NCI-H187 (cell line): Measurements from ENCODE around the gene UBQLN3.

Source experiments
- DNase-seq, 2 experiments: peaks; one replicate each; lab custom pipeline; 2025; lab: John Stamatoyannopoulos, UW

Gene UBQLN3

DNA sequence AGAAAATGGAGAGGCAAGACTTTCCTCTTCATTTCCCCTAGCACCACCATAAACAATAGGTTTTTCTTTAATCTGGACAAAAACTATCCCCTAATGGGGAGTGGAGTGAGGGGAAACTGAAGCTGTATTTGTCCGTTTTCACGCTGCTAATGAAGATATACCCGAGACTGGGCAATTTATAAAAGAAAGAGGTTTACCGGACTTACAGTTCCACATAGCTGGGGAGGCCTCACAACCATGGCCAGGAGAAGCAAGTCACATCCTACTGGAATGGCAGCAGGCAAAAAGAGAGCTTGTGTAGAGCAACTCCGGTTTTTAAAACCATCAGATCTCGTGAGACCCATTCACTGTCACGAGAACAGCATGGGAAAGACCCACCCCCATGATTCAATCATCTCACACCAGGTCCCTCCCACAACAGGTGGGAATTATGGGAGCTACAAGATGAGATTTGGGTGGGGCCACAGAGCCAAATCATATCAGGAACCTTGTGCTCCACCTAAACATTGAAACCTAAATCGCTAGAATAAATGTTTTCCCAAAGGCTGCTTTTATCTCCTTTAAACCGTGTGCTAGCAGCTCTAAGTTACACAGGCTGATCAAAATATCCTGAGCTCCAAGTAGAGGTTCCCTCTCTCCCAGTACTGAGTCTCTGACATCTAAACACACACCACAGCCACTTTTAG is 4.3 kb downstream of the UBQLN3 start:
- no peak for DNase-seq

DNA sequence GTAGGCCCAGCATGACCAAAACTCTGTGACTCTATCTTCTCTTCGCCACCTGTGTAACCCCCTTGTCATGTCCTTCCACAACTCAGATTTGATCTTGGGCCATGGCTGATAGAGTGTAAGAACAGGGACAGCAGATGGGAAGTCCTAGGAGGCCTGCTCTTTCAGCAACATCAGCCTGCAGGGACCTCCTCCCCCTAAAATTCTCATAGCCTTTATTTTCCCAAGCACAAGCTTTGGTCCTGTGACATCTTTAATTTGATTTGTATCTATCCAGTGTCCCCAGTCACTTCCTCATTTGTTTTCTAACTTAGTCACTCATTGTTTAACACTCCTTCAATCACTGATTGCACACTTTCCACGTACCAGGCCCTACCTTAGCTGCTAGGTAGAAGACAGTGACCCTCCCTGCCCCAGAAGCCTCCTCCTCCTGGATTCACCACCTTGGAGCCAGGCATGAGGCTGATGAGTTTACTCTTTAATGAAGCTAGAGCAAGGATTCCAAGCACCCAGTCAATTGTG is 5.3 kb downstream of the UBQLN3 start:
- DNase-seq: no peak

DNA sequence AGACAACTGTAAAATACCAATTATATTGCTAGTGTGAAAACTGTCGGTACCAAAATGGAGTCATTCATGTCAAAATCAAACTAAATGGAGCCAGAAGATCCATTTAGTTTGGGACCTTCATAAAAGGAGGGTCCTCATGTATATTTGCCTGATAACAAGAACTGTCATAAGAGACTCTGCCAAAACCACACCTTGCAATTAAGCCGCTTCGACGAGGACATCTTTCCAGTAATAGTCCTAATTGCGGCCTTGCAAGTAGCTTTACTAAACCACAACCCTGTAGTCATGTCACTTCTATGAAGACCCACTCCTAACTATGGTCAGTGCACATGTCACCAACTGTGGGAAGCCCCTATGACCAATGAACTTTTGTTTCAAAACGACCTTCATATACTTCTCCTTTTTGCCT is 9.4 kb downstream of the UBQLN3 start:
- no peak for DNase-seq

DNA sequence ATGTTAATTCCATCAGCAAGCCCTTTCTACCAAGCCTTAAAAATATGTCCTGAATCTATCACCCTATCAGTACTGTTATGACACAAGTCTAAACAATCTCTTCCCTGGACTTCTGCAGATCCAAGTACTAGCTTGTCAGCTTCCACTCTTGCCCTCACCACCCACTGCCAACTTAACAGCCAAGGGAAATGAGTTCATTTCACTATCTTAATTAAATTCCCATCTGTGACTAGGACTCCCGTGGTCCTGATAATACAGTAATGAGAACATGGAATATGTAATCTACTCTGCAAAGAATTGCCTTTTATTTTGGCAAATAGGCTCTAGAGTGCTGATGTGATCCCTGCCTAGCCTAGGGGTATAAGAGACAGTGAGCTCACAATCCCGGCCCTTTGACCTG is 10.1 kb downstream of the UBQLN3 start:
- DNase-seq: no peak

DNA sequence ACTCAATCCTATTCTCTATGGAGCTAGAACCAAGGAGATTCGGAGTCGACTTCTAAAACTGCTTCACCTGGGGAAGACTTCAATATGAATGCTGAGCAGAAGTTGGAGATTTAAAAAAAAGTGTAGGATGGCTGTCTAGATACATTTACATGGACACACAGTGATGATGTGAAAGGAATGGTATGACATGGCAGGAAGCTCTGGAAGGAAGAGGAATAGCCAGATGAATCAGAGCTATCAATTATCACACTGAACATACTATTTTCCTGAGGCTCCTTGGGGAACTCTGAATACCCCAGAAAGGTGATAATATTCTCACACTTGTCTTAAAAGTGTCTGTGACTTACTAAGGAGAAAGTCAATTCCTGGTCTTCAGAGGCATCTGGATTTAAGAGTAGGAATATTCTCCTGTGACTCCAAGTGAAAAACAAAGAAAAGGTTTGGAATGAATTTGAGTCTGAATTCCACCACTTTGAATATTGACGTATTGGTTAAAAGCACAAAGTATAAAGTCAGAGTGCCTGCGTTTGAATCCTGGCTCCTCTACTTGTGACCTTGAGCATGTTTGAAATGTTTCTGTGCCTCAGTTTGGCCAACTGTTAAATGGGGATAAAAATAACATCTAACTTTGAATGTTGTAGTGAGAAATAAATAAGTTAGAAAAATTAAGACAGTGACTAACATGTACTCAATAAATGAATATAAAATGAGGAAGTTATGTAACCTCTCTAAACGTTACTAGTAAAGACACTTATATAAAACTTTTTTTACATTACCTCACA is 20.0 kb downstream of the UBQLN3 start:
- no peak for DNase-seq

DNA sequence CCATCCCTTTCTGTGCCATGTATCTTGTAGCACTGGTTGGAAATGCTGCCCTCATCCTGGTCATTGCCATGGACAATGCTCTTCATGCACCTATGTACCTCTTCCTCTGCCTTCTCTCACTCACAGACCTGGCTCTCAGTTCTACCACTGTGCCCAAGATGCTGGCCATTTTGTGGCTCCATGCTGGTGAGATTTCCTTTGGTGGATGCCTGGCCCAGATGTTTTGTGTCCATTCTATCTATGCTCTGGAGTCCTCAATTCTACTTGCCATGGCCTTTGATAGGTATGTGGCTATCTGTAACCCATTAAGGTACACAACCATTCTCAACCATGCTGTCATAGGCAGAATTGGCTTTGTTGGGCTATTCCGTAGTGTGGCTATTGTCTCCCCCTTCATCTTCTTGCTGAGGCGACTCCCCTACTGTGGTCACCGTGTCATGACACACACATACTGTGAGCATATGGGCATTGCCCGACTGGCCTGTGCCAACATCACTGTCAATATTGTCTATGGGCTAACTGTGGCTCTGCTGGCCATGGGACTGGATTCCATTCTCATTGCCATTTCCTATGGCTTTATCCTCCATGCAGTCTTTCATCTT is 20.9 kb downstream of the UBQLN3 start:
- no peak for DNase-seq

DNA sequence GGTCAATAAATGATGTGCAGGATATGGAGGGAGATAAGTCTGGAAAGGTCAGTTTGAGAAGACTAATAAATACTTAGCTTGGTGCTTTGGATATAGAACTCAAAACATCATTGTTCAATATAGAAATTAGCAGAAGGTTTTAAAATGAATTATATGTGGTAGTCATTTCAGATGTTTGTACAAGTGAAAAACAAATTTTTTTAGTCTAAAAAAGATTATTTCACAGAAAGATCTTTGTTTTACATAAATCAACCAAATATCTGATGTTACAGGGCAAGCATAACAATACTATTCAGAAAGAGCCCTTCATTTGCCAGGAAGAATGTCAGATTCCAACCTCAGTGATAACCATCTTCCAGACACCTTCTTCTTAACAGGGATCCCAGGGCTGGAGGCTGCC is 21.4 kb downstream of the UBQLN3 start, which contains the start of gene OR52D1:
Gene OR52D1 (plus strand): TSS at position 301 of the 400 bp plus-strand sequence. CDS start 22 bp downstream, at position 323.
- DNase-seq: no peak

DNA sequence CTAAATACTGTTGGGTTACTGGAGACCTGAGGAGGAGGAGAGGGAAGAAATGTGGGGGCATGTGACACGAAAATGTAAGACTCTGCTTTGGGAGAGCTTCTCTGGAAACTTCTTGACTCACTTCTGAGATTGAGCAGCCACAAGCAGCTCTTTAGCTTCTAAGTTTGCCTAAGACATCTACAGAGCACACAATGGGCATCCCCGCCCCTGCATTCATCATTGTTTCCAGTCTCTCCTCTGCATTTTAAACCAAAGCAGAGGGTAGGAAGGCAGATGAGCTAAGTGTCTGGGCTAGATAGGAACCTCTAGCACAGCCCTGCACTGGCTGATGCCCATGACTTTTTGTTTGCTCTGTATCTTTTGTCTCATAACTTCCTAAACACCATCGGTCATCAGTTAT is 23.3 kb downstream of the UBQLN3 start:
- DNase-seq: no peak

DNA sequence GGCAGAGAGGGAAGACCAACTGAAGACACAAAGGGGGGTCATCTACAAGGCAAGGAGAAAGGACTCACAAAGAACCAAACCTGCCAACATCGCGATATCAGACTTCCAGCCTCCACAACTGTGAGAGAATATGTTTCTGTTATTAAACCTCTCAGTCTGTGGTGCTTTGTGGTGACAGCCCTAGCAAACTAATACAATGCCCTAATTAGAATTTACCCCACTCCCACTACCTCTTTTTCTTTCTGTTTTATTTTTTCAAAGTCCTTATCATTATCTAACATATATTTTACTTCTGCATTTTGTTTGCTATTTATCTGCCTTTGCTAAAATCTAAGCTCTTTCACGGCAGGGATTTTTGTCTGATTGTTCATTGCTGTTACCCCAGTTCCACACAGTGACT is 23.8 kb downstream of the UBQLN3 start:
- no peak for DNase-seq

DNA sequence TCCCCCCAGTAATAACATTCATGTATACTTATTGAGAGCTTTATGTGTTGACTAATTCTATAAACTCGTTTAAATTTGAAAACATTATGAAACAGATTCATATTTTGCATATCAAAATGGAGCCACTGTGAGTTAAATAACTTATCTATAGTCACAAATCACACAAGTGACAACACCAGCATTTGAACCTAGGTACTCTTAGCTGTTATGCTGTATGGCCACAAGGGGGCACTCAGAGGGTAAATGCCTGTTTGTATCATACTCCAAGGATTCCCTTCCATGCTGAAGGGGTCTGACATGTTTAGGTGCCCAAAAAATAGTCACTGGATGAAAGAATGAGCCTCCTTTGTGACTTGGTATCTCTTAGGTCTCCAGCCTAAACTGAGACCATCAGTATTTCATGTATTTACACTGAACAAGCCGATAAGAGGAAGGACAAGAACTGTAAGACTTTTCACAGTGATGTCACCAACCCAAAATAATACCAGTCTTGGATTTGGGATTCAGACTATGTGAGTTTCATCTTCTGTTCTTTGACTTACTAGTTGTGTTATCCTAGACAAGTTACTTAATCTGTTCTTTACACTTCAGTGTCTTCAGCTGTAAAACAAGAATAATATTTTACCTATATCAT is 33.5 kb downstream of the UBQLN3 start:
- no peak for DNase-seq

DNA sequence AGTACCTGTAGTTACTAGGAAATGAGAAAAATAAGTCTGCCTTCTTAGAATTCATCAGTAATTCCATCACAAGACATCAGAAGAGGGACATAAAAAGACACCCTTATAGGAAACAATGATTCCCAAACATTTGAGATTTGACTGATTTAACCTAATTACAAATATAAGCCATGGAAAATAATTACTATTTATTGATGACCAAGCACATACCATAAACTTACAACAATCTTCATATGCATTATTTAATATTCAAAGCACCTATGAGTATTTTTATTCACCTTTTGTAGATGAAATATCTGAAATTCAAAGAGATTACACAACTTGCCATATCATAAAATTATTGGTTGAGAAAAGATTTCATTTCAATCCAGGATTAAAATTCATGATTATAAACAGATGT is 35.8 kb downstream of the UBQLN3 start:
- DNase-seq: no peak

DNA sequence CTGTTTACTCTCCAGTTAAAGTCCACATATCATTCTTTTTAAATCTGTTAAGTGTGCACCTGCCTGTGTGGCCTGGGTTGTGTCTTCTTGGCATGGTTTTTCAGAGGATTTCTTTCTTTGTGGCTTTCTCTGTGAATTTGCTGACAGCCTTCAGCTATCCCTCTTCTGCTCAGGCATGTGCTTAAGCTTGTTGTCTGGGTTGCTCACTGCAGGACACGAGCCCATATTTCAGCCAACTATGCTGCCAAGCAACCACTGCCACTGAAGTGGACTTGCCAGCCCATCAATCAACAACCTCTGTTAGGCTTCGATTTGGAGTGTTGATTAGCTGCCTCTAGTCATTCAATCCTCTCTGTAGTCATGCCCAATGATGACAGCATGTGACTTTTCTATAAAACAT is 42.2 kb downstream of the UBQLN3 start:
- DNase-seq: no peak

DNA sequence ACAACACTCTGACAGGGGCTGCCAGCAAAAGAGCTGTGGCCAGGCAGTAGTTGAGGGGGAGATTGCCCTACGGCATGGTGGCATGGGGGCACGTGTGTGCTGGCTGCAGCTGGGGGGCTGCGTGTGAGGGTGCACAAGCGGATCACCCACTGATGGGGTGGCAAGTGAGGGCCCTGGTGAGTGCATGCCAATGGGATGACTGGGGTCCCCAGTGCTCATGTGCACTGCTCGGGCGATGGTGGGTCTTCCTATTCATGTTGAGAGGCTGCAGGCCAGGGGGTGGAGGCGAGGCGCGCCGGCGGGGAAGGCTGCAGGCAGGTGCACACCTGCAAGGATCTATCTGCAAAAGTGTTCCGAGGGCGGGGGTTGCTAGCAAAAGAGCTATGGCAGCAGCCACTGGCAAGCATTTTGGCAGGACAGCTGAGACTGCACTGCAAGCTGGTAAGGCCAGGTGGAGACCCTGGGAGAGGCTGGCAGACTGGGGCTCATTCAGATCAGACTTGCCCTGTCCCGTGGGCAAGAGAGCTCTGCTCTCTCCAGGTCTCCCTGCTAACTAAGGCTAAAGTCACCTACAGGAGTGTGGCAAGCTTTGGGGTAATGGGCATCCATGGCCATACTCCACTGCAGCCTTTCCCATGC is 48.7 kb downstream of the UBQLN3 start:
- no peak for DNase-seq
